Stimulated activated CD4-positive, alpha-beta T cell treated with anti-CD3 and anti-CD28 coated beads, Interleukin-12 subunit alpha, Interleukin-12 subunit beta, amount 100 ng/mL, for 48 hours (primary cell): ENCODE data around the gene TCEAL7.
"Not testable (repeated sequence)": the region's sequence is repeated elsewhere in the genome, so short reads cannot be mapped to it uniquely, and the experiment has no call there.

Experiments used
- DNase-seq, 3 donors: peaks; one replicate each; pipeline ENCODE4 v3.0.0-alpha.2; 2020; ENCODE audit warnings: low read depth in 2 of 3, low spot score in 1 of 3

The TCEAL7 gene, protein sequence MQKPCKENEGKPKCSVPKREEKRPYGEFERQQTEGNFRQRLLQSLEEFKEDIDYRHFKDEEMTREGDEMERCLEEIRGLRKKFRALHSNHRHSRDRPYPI

DNA sequence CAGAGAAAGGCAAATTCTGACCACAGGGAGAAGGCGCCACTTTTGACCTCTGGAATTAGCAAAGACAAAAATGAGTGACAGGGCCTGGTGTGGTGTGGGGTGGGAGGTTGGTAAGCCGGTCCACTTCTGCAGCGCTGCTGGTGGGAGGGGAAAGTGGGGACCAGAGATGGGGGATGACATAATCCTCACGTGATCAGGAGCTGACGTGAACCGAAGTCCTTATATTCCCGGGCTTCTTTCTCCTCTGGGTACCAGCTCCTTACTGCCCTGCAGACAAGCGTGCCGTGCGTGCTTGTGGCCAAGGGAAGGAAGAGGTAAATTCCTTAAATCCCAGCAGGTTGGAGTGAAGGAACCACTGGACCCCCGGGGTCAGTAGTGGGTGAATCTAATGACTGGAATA is at the start of gene TCEAL7:
TCEAL7 (plus strand) TSS at position 249 of the 400 bp plus-strand sequence. CDS start 1,165 bp downstream, outside the sequence.
- DNase-seq: no peak

DNA sequence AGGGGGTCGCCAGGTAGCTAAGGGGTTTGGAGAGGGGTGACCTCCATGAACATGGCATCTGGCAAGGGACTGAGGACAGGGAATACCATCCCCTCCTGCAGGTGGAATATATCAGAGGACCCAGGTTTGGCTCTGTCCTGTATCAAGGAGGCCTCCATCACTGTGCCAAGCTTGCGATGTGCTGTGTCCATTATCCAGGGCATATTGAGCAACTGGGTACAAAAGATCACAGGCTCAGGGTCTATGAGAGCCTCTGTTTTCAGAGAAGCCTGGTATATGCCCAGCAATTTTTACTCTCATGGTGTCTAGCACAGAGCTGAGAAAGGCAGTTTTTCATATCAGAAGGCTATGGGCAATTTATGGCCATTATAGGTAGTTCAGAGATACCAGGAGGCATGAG is 36.9 kb upstream of the TCEAL7 start:
- no peak for DNase-seq

DNA sequence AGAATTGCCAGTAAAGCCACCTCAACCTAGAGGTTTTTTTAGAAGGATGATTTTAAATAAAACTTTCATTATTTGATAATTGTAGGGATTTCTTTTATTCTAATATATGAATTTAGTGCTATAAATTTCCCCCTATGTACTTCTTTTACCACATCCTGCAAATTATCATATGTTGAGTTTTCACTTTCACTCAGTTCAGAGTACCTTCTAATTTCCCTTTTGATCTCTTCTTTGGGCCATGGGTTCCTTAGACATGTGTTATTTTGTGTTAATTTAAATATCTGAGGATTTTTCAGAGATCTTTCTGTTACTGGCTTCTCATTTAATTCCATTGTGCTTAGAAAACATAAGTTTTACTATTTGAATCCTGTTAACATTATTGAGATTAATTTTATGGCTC is 25.3 kb upstream of the TCEAL7 start:
- no peak for DNase-seq

DNA sequence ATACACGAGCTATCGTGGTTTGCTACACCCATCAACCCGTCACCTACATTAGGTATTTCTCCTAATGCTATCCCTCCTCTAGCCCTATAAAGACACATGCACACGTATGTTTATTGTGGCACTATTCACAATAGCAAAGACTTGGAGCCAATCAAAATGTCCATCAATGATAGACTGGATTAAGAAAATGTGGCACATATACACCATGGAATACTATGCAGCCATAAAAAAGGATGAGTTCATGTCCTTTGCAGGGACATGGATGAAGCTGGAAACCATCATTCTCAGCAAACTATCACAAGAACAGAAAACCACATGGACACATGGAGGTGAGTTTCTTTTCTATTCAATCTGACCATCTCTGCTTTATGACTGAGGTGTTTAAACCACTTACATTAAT is 24.4 kb upstream of the TCEAL7 start:
- not testable (repeated sequence) for DNase-seq

DNA sequence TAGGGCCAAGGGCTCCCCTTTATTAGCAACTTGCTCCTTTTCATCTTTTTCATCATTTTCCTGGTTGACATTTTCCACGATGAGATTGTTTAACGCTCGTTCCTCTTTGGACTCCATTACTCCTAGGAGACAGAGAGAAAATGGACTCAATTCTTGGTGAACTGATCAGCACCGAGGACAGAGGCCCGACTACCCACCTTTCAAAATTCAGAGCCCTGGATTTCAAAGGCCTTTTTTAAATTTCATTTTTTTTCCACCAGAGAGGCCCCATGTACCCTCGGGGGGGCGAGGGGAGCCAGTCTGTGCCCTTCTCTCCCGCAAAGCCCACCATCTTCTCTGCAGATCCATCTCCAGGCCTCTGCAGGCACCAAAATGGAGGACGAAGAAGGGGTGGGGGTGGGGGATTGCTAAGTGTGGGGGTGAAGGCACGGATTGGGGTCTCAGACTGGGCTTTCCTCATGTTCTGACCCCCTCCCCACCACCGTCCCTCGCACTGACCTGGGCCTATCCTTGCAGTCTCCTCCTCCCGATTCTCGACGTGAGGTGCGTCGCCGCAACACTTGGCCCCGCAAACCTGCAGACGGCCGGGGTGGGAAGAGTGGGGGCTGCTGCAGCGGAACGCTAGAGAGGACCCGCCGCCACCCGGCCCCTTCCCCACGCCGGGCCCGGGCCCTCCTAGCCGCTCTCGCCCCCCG is 20.0 kb upstream of the TCEAL7 start:
- no peak for DNase-seq

DNA sequence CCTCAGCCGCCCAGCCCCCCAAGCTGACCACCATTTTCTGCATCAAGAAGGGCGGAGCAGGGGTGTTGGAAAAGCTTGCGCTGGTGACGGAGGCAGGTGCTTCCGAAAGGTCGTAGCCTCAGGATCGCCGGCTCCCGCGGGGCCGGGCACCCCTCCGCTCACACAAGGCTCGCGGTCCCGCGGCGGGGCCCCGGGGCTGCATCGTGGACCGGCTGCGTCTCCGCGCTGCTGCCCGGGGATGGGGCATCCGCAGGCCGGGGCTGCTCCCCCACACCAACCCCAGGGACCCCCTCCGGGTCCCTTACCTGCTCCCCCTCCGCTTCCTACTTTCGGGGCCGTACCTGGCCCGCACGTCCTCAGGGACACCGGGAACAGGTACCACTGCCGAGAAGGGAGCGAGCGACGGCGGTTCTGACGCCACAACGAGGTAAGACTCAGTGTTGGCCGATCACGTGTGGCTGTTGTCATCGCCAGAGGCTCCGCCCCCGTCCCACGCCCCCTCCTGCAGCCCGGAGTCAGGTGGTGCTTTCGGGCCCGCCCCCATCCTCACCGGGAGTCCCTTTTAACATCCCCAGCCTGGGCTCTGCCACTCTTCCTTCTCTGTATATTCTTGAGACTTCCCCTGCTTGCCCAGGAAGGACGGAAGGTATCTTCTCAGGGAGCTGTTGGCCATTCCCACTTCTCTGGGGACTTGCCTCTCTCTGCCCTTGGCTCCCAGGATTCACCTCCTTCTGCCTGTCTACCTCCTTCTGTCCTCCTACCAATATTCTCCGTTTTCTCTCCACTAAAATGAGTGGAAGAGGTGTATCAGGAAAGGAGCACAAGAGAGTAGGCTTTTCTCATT is 19.3 kb upstream of the TCEAL7 start, which contains the start of gene BEX2:
BEX2 (minus strand) TSS at position 436 of the 844 bp plus-strand sequence. CDS start 1,014 bp downstream, outside the sequence.
- peak; percentile 66 to 76 (median 67) for DNase-seq

DNA sequence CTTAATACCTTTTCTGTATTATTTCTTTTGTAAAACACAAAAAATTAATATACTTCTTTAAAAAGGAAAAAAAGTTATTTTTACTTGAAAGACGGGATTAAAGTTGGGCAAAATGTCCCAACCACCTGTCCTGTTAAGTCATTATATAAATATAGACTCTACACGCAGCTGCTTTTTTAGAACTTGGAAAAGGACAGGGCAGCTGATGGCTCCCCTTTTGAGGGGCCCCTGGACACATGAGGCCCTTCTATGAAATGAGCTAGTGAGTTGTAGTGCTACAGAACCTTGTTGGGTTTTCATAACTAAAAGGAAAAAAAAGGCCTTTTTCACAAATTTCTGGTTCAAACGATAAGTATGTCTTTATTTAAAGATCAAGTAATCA is 18.6 kb upstream of the TCEAL7 start:
- no peak for DNase-seq

DNA sequence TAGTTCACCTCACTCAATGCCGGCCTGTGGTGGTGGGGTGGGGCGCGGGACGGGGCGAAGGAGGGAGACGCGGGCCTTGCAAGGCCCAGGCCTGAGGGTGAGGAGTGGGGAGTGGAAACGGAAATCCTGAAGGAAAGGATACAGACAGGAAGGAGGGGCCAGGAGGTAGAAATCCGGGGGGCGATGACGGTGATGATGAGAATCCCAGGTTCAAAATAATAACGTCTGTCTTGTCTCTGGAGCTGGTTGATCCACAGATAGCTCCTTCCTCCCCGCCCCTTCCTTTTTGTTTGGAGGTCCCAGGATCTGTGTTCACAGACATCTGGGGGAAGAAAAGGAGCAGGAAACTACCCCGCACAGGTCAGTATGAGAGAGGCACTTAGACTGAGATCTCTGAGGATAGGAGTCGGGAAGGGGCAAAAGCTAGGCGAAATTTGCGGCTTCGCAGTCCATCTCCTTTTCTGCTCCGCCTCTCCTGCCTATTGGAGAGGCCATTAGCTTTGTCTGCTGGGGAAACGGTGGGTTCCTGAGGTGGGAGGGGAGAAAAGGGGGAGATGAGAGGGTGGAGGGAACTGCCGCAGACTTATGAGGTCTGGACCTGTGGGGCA is 746 bp downstream of the TCEAL7 start:
- DNase-seq: no peak

DNA sequence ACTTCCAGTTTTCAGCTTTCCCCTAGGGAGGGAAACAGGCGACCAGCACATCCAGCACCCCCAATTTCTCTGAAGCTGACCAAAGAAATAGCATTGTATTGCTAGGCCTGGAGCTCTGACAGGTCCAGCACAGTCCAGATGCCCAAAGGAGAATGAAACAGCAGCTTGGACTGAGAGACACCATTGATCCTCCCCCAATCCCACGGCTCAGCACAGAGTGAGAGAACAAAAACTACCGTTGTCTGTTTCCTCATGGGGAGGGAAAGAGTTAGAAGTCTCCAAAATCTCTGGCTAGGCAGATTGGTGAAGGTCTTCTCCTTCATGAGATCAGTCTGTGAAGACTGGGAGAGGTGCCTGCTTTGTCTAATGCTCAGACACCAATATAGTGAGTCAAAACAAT is 8.6 kb downstream of the TCEAL7 start:
- no peak for DNase-seq

DNA sequence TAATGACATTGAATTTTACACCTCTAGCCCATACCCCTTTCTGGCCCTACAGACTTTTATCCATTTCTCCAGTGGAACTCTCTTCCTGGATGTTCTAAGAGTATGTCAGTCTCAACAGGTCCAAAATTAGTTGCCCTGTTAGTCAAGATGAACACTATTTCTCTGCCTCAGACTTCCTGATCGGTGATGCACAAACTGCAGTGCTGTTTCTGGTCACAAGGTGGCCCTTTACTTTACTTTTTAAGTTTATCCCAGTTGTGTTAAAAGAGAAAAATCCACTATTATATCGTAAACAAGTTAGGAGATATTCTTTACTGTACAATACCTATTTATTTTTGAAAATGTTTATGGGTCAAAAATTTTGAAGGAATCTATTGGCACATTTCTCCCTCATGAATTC is 13.1 kb downstream of the TCEAL7 start:
- DNase-seq: peak in 1 of 3 donors; percentile 29

DNA sequence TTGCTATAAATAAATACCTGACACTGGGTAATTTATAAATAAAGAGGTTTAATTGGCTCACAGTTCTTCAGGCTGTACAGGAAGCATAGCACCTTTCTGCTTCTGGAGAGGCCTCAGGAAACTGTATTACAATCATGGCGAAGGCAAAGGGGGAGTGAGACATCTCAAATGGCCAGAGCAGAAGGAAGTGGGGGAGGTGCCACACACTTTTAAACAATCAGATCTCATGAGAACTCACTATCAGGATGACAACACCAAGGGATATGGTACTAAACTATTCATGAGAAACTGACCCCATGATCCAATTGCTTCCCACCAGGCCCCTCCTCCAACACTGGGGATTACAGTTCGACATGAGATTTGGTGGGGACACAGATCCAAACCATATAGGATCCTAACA is 14.6 kb downstream of the TCEAL7 start:
- no peak for DNase-seq

DNA sequence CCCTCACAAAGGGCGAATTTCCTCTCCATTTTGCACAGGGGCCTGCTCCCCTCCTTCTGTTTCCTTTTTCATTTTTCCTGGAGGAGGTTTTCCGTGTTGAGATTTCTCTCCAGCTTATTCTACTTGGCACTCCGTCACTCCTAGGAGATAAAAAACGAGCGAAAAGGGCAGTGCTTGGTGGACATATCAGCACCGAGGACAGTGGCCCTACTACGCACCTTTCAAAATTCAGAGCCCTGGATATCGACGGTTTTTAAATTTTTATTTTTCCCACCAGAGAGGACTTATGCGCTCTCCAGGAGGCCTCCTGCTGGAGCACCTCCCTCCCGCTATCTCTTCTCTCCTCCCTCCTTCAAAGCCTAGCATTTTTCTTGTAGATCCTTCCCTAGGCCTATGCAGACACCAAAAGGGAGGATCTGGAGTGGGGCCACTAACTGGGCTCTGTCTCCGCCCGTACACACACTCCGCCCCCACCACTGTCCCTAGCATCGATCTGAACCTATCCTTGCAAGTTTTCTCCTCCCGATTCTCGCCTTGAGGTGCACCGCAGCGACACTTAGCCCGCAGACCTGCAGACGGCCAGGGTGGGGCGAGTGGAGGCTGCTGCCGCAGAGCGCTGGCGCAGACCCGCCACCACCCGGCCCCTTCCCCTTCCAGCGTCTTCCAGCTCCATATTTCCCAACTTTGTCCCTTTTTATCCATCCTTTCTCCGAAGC is 17.8 kb downstream of the TCEAL7 start:
- DNase-seq: no peak

DNA sequence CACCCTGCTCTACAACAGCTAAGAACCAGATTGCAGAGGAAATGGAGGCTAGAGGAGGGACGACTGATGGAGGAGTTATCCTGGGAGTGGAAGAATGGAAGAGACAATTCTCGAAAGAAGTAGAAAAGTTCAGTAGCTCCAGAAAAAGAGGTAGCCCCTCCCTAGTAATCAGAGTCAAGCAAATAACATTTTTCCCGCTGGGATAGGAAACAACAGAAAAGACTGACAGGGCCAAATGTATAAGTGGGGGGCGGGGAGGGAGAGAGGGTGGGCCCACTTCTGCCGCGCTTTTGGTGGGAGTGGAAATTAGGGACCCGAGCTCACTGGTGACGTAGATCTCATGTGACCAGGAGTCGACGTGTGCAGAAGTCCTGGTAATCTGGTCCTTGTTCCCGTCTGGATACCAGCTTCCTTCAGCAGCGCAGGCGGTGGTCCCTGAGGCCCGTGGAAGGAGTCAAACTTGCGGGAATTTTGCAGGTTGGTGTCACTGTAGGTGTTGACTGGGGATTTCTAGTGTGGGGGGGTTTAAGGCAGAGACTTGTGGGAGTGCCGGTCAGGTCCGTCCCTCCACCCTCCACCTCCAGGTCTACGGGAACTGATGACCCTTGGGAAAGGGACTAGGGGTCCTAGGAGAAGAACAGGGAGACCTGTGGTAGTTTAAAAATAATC is 26.2 kb downstream of the TCEAL7 start, which contains the start of gene TCEAL9:
TCEAL9 (plus strand) TSS at position 377 of the 669 bp plus-strand sequence. CDS start 1,179 bp downstream, outside the sequence.
- no peak for DNase-seq

DNA sequence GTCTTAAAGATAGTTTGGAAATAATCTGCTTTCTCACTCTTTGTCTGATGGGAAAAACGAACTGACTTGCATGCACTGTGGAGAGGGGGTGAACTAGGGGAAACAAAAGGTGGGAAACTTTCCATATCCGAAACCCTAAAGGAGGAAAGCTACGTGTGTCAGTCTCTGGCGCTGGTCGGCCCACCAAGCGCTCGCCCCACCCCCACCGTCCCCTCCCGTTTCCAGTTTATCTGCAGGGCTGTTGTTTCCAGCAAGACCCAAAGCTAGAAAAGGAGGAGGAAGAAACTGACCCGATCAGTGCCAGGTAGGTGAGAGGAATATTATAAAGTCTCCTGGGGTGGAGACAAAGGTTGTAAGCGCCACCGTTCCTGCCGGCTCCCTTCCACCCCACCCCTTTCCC is 26.8 kb downstream of the TCEAL7 start:
- no peak for DNase-seq

DNA sequence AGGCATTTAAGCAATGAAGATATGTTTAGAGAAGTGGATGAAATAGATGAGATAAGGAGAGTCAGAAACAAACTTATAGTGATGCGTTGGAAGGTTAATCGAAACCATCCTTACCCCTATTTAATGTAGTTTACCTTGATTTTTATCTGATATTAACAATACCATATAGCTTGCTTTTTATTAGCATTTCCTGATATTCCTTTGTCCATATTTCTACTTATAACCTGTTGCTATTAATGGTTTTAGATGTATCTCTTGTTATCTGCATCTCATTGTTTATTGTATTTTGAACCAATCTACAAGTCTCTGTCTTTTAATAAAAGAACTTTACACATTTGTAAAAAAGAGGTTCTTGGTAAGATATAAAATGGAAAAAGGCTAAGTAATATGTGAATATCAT is 27.8 kb downstream of the TCEAL7 start:
- DNase-seq: no peak

DNA sequence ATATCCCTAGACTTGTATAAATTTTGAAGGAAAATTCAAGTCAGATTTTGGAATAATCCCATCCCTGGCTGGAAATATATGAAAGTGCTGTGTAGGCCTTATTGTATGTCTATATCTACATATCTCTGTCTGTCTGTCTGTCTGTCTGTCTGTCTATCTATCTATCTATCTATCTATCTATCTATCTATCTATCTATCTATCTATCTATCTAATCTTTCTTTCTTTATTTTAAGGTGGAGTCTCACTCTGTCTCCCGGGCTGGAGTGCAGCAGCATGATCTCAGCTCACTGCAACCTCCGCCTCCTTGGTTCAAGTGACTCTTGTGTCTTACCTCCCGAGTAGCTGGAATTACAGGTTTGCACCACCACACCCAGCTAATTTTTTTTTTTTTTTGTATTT is 29.6 kb downstream of the TCEAL7 start:
- DNase-seq: not testable (repeated sequence)

DNA sequence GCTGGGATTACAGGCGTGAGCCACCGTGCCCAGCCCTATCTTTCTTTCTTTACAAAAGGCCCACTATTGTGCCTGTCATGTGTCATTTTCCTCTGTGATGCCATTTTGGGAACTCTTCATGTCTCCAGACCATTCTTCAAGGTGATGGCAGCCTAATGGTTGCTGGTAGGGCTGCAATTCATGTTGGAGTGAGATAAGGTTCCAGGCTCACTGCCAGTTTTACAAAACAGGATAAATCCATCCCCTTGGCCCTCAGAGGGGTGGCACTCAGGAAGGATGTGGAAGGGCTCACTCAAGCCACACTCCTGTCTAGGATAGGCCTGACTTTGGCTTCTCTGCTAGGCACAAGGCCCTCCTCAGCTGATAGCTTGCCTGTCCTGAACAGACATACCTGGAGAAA is 30.1 kb downstream of the TCEAL7 start:
- DNase-seq: no peak

DNA sequence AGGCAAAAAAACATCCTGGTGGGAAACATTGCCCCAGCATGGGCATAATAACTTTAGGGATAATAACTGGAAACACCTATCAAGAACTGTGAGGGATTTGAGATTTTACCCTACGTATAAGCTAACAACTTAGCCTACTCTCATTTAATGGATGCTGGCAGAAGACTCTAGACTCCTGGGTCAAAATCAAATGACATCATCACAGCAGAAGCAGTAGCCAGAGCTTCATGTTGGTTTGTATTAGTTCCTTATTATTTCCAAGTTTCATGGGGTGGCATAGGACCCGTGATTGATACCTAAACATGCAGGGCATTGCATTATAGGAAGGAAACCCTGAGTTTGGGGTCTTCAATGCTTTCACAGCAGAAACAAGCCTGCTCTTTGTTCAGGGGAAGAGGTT is 30.9 kb downstream of the TCEAL7 start:
- no peak for DNase-seq

DNA sequence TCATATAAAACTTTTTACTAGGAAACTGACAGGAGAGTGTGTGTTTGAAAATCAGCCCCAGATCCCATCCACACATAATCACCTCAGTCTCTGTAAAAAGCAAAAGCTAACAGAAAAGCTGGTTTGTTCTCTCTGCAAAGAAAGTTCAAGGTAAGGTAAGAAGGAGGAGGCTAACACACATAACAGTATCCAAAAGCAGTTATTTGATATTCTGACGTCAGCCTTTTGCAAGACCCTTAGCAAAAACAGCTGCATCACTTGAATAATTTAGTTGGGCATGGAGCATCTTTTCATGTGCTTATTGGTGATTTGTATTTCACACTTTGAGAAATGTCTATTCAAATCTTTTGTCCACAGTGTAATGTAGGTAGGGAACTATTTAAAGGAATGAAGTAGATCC is 31.8 kb downstream of the TCEAL7 start:
- no peak for DNase-seq

DNA sequence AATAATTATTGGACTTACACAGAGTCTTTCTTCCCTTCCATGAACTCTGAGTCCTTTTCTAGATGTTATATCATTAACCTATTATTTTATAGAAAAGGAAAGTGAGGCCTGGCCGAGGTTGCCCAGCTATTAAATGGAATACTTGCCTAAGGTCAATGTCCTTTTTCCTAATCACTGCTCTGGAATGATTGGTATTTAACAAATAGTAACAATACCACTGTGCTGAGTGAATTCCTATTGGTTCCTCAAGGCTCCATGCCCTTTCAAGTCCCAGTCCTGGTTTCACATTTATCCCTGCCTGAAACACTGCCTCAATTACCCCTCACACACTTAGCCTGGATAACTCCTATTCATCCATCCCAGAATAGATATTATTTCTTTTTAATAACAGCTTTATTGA is 32.4 kb downstream of the TCEAL7 start:
- DNase-seq: no peak
